ENCODE results near the gene CCDC78. TPM values are rescaled to one million over a fixed set of nuclear protein-coding genes. Genes with fewer than 3 reads are reported as not detected.

Gene CCDC78
- 26.1 TPM for total RNA-seq
- long read RNA-seq, partial matches to known transcripts: 3 of 35 reads
- long read RNA-seq, other reads (novel, unspliced or antisense): 30 of 35 reads

DNA sequence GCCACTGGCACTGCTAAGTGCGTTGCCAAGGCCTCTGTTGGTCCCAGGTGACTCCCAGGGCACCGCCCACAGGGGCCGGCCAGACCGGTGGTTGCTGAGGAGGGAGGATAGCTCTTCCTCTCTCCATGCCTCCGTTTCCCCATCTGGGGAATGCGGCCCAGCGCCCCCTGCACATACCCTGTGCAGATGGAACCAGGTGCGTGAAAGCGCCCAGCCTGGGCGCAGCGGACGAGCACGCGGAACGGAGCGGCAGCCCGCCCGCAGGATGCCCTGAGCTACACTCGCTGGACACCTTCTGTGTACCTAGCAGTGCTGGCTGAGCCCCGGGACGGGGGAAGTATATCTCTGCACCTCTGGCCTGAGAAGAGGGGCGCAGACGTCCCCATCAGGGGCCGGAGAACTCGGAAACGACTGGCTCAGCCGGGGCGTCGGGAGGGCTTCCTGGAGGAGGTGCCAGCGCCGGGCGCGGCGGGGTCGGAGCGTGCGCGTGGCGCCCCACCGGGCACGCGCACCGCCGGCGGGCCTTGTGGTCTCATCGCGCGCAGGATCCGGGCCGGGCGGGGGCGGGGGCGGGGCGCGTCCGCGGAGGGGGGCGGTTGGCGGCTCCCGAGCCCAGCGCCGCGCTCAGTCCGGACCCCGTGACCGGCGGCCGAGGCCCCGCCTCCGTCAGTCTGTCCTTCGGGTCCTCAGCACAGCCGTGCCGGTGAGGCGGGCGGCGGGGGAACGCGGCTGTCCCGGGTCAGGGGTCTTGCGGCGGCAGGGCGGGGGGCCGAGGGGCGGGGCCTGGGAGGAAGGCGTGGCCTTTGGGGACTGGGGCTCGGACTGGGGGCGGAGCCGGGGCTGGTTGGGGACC, at the start of gene CCDC78, which contains the start of gene HAGHL:
Gene CCDC78, minus strand, starts transcription at position 6 of the 853 bp plus-strand sequence. CDS start 76 bp downstream, outside the sequence.
Gene HAGHL, plus strand, starts transcription at position 669 of the 853 bp plus-strand sequence. CDS start 404 bp downstream, outside the sequence.
- Histone ChIP-seq H3K27me3 (ENCODE audit: low read depth) (peaks cover 31% of the 10 kb centered on the region), H3K9me3 (no peaks in the 10 kb centered on the region), H3K27ac (peak within 1 kb of the TSS; percentile 38), H3K4me1 (peaks cover 29% of the 10 kb centered on the region), H3K4me3 (peak within 1 kb of the TSS; percentile 58), H3K36me3 (peaks cover 5% of the 10 kb centered on the region)
- TF ChIP-seq, protein P1, sequence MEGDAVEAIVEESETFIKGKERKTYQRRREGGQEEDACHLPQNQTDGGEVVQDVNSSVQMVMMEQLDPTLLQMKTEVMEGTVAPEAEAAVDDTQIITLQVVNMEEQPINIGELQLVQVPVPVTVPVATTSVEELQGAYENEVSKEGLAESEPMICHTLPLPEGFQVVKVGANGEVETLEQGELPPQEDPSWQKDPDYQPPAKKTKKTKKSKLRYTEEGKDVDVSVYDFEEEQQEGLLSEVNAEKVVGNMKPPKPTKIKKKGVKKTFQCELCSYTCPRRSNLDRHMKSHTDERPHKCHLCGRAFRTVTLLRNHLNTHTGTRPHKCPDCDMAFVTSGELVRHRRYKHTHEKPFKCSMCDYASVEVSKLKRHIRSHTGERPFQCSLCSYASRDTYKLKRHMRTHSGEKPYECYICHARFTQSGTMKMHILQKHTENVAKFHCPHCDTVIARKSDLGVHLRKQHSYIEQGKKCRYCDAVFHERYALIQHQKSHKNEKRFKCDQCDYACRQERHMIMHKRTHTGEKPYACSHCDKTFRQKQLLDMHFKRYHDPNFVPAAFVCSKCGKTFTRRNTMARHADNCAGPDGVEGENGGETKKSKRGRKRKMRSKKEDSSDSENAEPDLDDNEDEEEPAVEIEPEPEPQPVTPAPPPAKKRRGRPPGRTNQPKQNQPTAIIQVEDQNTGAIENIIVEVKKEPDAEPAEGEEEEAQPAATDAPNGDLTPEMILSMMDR (IDR thresholded peaks at IDR 0.05): no peak
- DNase-seq (peak; percentile 75), ATAC-seq (peak; percentile 21 to 46)
- intact Hi-C loops (cut with DNase I): no loop called here

DNA sequence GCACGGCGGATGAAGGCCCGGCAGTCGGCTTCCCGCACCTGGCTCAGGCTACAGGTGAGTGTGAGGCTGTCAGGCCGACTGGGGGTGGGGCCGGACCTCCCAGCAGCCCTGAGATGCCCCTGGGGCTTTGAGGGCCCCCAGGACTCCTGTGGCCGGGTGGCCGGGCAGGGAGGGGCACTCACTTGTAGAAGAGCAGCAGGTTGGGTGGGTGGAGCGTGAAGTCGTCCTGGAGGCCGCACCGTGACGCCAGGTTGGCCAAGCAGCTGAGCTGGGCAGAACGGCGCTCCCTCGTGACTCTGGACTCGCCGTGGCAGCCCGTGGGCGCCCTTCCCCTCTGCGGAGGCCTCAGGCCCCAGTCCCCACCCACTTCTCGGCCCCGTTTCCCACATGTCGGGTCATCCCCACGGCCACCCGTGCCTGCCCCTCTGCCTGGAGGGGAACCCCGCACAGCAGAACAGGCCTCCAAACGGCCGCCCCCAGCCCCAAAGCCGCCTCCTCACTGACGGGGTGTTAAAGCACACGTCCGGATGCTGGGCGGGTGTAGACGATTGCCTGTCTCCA, 49.1 kb upstream of the CCDC78 start:
- Histone ChIP-seq H3K9me3 (no peaks in the 10 kb centered on the region), H3K36me3 (no peaks in the 10 kb centered on the region), H3K27me3 (ENCODE audit: low read depth) (peaks cover 37% of the 10 kb centered on the region), H3K27ac (no peak overlapping the region), H3K4me1 (no peaks in the 10 kb centered on the region), H3K4me3 (no peak overlapping the region)
- ATAC-seq: peak in 1 of 2 donors; percentile 16
- TF ChIP-seq, protein P1 (IDR thresholded peaks at IDR 0.05): no peak
- DNase-seq: no peak
- intact Hi-C loops (cut with DNase I): no loop called here

DNA sequence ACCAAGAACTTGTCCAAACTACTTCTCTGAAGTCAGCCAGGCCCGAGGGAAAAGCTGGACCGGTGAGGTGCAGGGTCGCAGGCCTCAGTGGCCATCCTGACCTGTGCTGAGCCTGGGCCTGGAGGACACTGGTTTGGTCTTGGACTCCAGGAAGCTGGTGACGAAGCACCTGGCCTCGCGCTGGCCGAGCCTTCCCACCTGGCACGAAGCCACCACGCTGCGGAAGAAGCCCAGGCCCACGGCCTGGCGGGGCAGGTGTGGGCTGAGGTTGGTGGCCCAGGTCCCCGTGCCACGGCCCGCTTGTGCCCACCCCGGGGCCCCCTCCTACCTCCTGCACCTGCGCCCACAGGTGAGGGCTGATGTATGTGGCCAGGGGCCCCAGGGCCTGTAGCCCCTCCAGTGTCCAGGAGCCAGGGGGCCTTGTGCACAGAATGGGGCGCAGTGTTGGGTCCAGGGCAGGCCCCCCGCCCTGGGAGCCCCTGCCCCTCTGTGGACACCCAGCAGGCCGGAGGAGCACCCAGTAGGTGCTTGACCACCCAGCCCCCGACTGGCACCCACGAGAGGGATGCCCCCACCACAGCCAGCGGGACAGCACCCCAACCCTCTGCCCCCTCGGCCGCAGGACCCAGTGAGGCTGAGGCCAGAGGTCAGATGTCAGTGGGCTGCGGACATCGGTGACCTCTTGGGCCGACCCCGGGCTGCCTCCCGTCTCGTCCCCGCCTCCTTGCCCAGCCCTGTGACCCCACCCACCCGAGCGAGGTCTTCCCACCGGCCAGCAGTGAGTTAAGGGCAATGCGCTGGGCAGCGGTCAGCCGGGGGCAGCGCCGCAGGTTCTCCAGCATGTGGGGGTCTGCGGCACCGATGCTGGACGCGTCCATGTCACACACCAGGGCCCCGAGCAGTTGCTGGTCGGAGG, 48.1 kb upstream of the CCDC78 start:
- peaks cover 28% of the 10 kb centered on the region for H3K27me3 ChIP-seq (ENCODE audit: low read depth)
- TF ChIP-seq, protein P1 (IDR thresholded peaks at IDR 0.05): no peak
- no peaks in the 10 kb centered on the region for H3K9me3 ChIP-seq
- H3K27ac ChIP-seq: no peak overlapping the region
- H3K4me3 ChIP-seq: no peak overlapping the region
- H3K36me3 ChIP-seq: no peaks in the 10 kb centered on the region
- no peaks in the 10 kb centered on the region for H3K4me1 ChIP-seq
- ATAC-seq: peak in 1 of 2 donors; percentile 15
- DNase-seq: no peak
- intact Hi-C loops (cut with DNase I): no loop called here

DNA sequence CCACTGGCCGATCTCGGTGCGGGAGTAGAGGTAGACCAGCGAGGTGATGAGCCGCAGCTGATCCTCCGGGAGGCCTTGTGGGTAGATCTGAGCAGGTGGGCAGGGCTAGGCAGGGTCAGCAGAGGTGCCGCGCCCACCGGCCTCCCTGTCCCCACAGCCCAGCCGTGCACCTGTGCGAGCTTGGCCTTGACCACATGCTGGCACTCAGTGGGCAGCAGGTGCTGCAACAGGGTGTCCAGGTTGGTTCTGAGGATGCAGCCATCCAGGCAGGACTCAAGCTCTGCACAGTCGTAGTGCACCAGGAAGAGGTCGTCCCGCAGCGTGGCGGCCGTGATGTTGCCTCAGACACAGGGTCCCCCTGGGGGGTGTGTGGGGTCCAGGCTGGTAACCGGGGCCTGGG, 46.7 kb upstream of the CCDC78 start:
- Histone ChIP-seq H3K9me3 (no peaks in the 10 kb centered on the region), H3K36me3 (no peaks in the 10 kb centered on the region), H3K27me3 (ENCODE audit: low read depth) (peaks cover 15% of the 10 kb centered on the region), H3K4me1 (no peaks in the 10 kb centered on the region), H3K27ac (no peak overlapping the region), H3K4me3 (no peak overlapping the region)
- TF ChIP-seq, protein P1 (IDR thresholded peaks at IDR 0.05): no peak
- DNase-seq (no peak), ATAC-seq (peak in 1 of 2 donors; percentile 20)
- intact Hi-C loops (cut with DNase I): no loop called here

DNA sequence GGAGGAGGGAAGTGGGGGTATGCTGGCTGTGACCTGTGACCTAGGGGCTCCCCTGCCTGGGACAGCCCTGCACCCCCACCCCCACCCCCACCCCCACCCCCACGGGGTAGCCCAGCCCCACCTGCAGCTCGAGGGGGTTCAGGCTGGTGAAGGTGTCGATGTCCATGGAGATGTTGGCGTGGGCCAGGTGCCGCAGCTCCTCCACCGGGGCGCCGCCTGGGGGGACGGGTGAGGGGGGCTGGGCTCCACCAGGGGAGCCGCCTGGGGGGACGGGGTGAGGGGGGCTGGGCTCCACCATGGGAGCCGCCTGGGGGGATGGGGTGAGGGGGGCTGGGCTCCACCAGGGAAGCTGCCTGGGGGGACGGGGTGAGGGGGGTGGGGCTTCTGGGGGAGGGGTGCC, 44.2 kb upstream of the CCDC78 start:
- no peak overlapping the region for H3K4me3 ChIP-seq
- peaks cover 8% of the 10 kb centered on the region for H3K27me3 ChIP-seq (ENCODE audit: low read depth)
- no peaks in the 10 kb centered on the region for H3K9me3 ChIP-seq
- H3K4me1 ChIP-seq: no peaks in the 10 kb centered on the region
- H3K36me3 ChIP-seq: no peaks in the 10 kb centered on the region
- intact Hi-C loops (cut with DNase I): no loop called here
- H3K27ac ChIP-seq: no peak overlapping the region
- TF ChIP-seq, protein P1 (IDR thresholded peaks at IDR 0.05): no peak
- ATAC-seq (no peak), DNase-seq (no peak)
